Stimulated activated CD8-positive, alpha-beta memory T cell treated with anti-CD3 and anti-CD28 coated beads, Interleukin-4, amount 100 ng/mL, for 24 hours (primary cell): ENCODE results near the gene ARL6IP6.

Experiments used
- DNase-seq: peaks from one replicate; pipeline ENCODE4 v3.0.0-alpha.2; 2020; ENCODE audit warnings: low read depth

The ARL6IP6 gene

GRCh38 chr2:152811916-152812315 is 93.5 kb downstream of the ARL6IP6 start:
- no peak for DNase-seq
